Measurements from ENCODE around the gene PTPRN2.

PTPRN2 gene

DNA sequence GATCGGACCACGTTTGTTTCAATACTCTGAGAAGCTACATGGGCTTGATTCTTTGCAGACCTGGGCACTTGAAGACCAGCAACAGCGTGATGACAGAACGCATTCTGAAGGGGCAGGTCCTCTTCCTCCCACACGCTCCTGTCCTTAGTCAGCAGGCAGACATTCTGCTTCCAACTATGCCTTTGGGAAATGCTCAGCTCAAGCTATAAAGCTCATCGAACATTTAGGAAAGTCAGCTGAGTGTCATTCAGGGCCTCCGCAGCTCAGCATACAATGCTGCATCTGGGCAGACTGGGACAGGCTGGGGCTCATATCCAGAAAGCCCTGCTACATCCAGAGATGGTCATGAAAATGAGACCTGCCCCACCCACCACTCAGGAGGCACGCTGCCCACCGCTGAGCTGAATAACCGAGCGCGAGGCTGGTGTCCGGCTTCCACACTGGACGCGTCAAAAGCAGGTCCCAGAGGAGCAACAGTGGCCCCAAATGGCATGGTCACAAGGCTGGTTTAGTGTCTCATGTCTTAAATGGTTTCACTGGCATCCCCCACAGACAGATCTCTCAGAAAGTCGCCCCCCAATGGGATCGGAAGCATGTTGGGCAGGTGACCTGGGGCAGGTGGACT is 976.8 kb downstream of the PTPRN2 start:
- WGBS, 2 donors (ENCODE audit: extremely low coverage in 2 of 2, insufficient read length in 2 of 2, insufficient replicate concordance in 1 of 2) = no CpG with 5 or more reads among the region's 17 CpGs
- Histone ChIP-seq H3K23ac (ENCODE audit: low read depth, low read length, poor library complexity) (no peak overlapping the region), H2BK5ac (ENCODE audit: low read length) (no peak overlapping the region), H2BK12ac (ENCODE audit: low read length) (no peak overlapping the region), H3K9me3 (replicated peaks in 1 of 2; ENCODE audit: control insufficient read depth in 2 of 2, insufficient read depth in 1 of 2, low read depth in 1 of 2, low read length in 2 of 2) (peaks cover 4 to 5% of the 10 kb centered on the region in 2 donors), H4K8ac (ENCODE audit: low read depth, low read length) (no peak overlapping the region), H3K27ac (replicated peaks; ENCODE audit: low read length) (no peak overlapping the region), H3K27me3 (ENCODE audit: control insufficient read depth in 3 of 3, insufficient read depth in 3 of 3, low read depth in 1 of 3, low read length in 3 of 3) (no peaks in the 10 kb centered on the region), H3K4me3 (ENCODE audit: low read length in 2 of 2) (no peak overlapping the region), H3K4me1 (ENCODE audit: control insufficient read depth in 2 of 2, insufficient read depth in 1 of 2, low read depth in 1 of 2, low read length in 2 of 2) (peaks cover 0 to 1% of the 10 kb centered on the region in 2 donors), H3K4ac (ENCODE audit: low read length) (no peak overlapping the region), H3K18ac (ENCODE audit: low read length) (peak overlapping the region; percentile 35), H3K79me1 (ENCODE audit: low read depth, low read length) (peaks cover 17% of the 10 kb centered on the region), H2AK5ac (ENCODE audit: low read depth, low read length) (no peak overlapping the region), H2AFZ (ENCODE audit: low read length) (no peak overlapping the region), H3K36me3 (replicated peaks in 1 of 2; ENCODE audit: control insufficient read depth in 2 of 2, insufficient read depth in 2 of 2, low read length in 2 of 2) (peaks cover 40 to 98% of the 10 kb centered on the region in 2 donors), H4K91ac (ENCODE audit: low read depth, low read length, poor library complexity) (no peak overlapping the region), H3K14ac (ENCODE audit: low read length) (no peak overlapping the region), H3K9ac (ENCODE audit: low read depth, low read length, poor library complexity) (no peak overlapping the region), H3K4me2 (ENCODE audit: insufficient read depth, low read length, poor library complexity, severe bottlenecking) (no peak overlapping the region), H2BK15ac (ENCODE audit: low read length) (no peak overlapping the region), H2BK120ac (ENCODE audit: low read depth, low read length) (no peak overlapping the region)
- no peak for DNase-seq (ENCODE audit: low spot score)

DNA sequence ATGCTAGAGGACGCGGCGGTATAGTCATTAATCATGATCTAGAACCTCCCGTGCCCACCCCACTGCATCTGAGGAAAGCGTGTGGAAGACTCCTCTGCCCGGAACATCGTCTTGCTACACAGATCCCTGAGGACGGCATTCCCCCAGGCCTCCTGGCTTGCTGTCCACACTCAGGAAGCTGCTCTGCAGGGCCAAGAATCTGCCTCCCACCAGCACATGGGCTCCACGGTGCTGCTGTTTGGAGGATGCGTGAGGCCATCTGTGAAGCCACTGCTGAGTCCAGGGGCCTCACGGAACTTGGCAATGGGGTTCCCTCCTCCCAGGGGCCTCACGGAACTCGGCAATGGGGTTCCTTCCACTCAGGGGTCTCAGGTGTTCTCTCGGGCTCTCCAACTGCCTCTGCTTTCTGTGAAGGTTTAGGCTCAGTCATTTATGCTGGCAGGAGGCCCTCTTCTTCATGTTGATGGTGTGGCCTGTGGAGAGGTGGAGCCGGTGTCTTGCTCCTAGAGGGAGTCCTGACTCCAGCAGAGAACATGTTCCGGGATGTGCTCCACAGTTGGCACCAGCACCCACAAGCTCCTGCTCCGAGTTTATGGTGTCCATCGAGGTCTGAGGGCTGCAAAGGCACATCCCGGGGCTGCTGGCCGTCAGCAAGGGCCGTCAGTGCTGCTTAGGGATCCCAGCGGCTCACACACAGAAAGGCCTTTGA is 977.5 kb downstream of the PTPRN2 start:
- Histone ChIP-seq H3K4ac (ENCODE audit: low read length) (no peak overlapping the region), H2BK12ac (ENCODE audit: low read length) (no peak overlapping the region), H2BK15ac (ENCODE audit: low read length) (no peak overlapping the region), H3K18ac (ENCODE audit: low read length) (peak overlapping the region; percentile 44), H3K79me1 (ENCODE audit: low read depth, low read length) (peaks cover 17% of the 10 kb centered on the region), H4K8ac (ENCODE audit: low read depth, low read length) (no peak overlapping the region), H3K9me3 (replicated peaks in 1 of 2; ENCODE audit: control insufficient read depth in 2 of 2, insufficient read depth in 1 of 2, low read depth in 1 of 2, low read length in 2 of 2) (peaks cover 4 to 5% of the 10 kb centered on the region in 2 donors), H3K36me3 (replicated peaks in 1 of 2; ENCODE audit: control insufficient read depth in 2 of 2, insufficient read depth in 2 of 2, low read length in 2 of 2) (peaks cover 33 to 98% of the 10 kb centered on the region in 2 donors), H2AK5ac (ENCODE audit: low read depth, low read length) (no peak overlapping the region), H3K14ac (ENCODE audit: low read length) (no peak overlapping the region), H3K4me2 (ENCODE audit: insufficient read depth, low read length, poor library complexity, severe bottlenecking) (no peak overlapping the region), H3K4me1 (ENCODE audit: control insufficient read depth in 2 of 2, insufficient read depth in 1 of 2, low read depth in 1 of 2, low read length in 2 of 2) (peaks cover 0 to 1% of the 10 kb centered on the region in 2 donors), H4K91ac (ENCODE audit: low read depth, low read length, poor library complexity) (no peak overlapping the region), H3K4me3 (ENCODE audit: low read length in 2 of 2) (no peak overlapping the region), H3K27me3 (ENCODE audit: control insufficient read depth in 3 of 3, insufficient read depth in 3 of 3, low read depth in 1 of 3, low read length in 3 of 3) (no peaks in the 10 kb centered on the region), H2AFZ (ENCODE audit: low read length) (no peak overlapping the region), H3K23ac (ENCODE audit: low read depth, low read length, poor library complexity) (no peak overlapping the region), H2BK5ac (ENCODE audit: low read length) (no peak overlapping the region), H2BK120ac (ENCODE audit: low read depth, low read length) (no peak overlapping the region), H3K9ac (ENCODE audit: low read depth, low read length, poor library complexity) (no peak overlapping the region), H3K27ac (replicated peaks; ENCODE audit: low read length) (no peak overlapping the region)
- WGBS, 2 donors (ENCODE audit: extremely low coverage in 2 of 2, insufficient read length in 2 of 2, insufficient replicate concordance in 1 of 2) = no CpG with 5 or more reads among the region's 22 CpGs
- no peak for DNase-seq (ENCODE audit: low spot score)

DNA sequence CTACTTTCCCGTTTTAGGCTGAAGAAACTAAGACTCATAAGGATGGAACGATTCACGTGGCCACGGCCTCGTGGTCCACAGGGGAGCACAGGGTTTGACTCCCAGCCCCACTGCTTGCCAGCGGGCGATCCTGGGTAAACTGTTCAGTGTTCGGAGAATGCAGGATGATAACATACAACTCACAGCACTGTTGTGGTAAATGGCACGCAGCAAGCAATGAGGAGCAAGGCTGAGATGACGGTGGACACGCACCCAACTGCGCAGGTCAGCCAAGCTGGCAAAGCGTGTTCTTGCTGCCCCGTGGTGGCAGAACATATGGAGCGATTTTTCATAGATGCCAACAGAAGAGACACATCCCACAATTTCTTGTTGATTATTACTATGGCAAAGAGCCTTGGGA is 978.1 kb downstream of the PTPRN2 start:
- H3K14ac ChIP-seq (ENCODE audit: low read length) = no peak overlapping the region
- H3K27ac ChIP-seq (replicated peaks; ENCODE audit: low read length) = no peak overlapping the region
- no peak overlapping the region for H2AFZ ChIP-seq (ENCODE audit: low read length)
- peaks cover 27 to 98% of the 10 kb centered on the region in 2 donors for H3K36me3 ChIP-seq (replicated peaks in 1 of 2; ENCODE audit: control insufficient read depth in 2 of 2, insufficient read depth in 2 of 2, low read length in 2 of 2)
- no CpG with 5 or more reads among the region's 15 CpGs for WGBS, 2 donors (ENCODE audit: extremely low coverage in 2 of 2, insufficient read length in 2 of 2, insufficient replicate concordance in 1 of 2)
- peaks cover 4 to 5% of the 10 kb centered on the region in 2 donors for H3K9me3 ChIP-seq (replicated peaks in 1 of 2; ENCODE audit: control insufficient read depth in 2 of 2, insufficient read depth in 1 of 2, low read depth in 1 of 2, low read length in 2 of 2)
- no peak overlapping the region for H3K4me3 ChIP-seq (ENCODE audit: low read length in 2 of 2)
- H3K79me1 ChIP-seq (ENCODE audit: low read depth, low read length) = peaks cover 19% of the 10 kb centered on the region
- H2BK15ac ChIP-seq (ENCODE audit: low read length) = no peak overlapping the region
- H3K23ac ChIP-seq (ENCODE audit: low read depth, low read length, poor library complexity) = no peak overlapping the region
- H4K8ac ChIP-seq (ENCODE audit: low read depth, low read length) = no peak overlapping the region
- no peaks in the 10 kb centered on the region for H3K27me3 ChIP-seq (ENCODE audit: control insufficient read depth in 3 of 3, insufficient read depth in 3 of 3, low read depth in 1 of 3, low read length in 3 of 3)
- H2BK120ac ChIP-seq (ENCODE audit: low read depth, low read length) = no peak overlapping the region
- peaks cover 0 to 1% of the 10 kb centered on the region in 2 donors for H3K4me1 ChIP-seq (ENCODE audit: control insufficient read depth in 2 of 2, insufficient read depth in 1 of 2, low read depth in 1 of 2, low read length in 2 of 2)
- no peak overlapping the region for H2BK12ac ChIP-seq (ENCODE audit: low read length)
- H2BK5ac ChIP-seq (ENCODE audit: low read length) = no peak overlapping the region
- no peak overlapping the region for H3K4ac ChIP-seq (ENCODE audit: low read length)
- no peak overlapping the region for H3K9ac ChIP-seq (ENCODE audit: low read depth, low read length, poor library complexity)
- no peak overlapping the region for H3K4me2 ChIP-seq (ENCODE audit: insufficient read depth, low read length, poor library complexity, severe bottlenecking)
- H3K18ac ChIP-seq (ENCODE audit: low read length) = no peak overlapping the region
- no peak overlapping the region for H2AK5ac ChIP-seq (ENCODE audit: low read depth, low read length)
- no peak for DNase-seq (ENCODE audit: low spot score)
- no peak overlapping the region for H4K91ac ChIP-seq (ENCODE audit: low read depth, low read length, poor library complexity)

DNA sequence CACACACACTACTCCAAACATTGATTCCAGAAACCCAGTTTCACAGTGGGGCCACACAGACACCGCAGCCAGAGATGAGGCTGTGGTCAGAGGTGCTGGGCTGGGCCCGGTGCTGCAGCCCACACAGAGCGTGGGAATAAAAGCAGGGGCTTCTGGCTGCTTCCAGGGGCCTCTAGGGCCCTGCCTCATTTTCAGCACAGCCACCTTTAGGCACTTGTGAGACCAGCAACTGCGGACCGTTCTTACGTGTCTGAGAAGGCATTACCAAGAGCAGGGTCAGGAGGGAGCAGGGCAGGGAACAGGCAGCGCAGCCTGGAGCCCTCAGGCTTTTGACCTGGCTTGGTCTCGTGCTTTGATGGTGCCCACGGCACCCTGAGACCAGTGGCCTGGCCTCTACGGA is 980.4 kb downstream of the PTPRN2 start:
- no peak overlapping the region for H2BK15ac ChIP-seq (ENCODE audit: low read length)
- H3K4me2 ChIP-seq (ENCODE audit: insufficient read depth, low read length, poor library complexity, severe bottlenecking) = no peak overlapping the region
- H3K4me3 ChIP-seq (ENCODE audit: low read length in 2 of 2) = no peak overlapping the region
- no peak overlapping the region for H2BK5ac ChIP-seq (ENCODE audit: low read length)
- peaks cover 18% of the 10 kb centered on the region for H3K79me1 ChIP-seq (ENCODE audit: low read depth, low read length)
- peaks cover 31 to 98% of the 10 kb centered on the region in 2 donors for H3K36me3 ChIP-seq (replicated peaks in 1 of 2; ENCODE audit: control insufficient read depth in 2 of 2, insufficient read depth in 2 of 2, low read length in 2 of 2)
- peak overlapping the region; percentile 87 for H3K23ac ChIP-seq (ENCODE audit: low read depth, low read length, poor library complexity)
- peak overlapping the region; percentile 68 for H4K8ac ChIP-seq (ENCODE audit: low read depth, low read length)
- H3K4me1 ChIP-seq (ENCODE audit: control insufficient read depth in 2 of 2, insufficient read depth in 1 of 2, low read depth in 1 of 2, low read length in 2 of 2) = peaks cover 0 to 1% of the 10 kb centered on the region in 2 donors
- H3K27ac ChIP-seq (replicated peaks; ENCODE audit: low read length) = no peak overlapping the region
- H2AK5ac ChIP-seq (ENCODE audit: low read depth, low read length) = peak overlapping the region; percentile 24
- H2BK12ac ChIP-seq (ENCODE audit: low read length) = no peak overlapping the region
- no peak for DNase-seq (ENCODE audit: low spot score)
- H3K9me3 ChIP-seq (replicated peaks in 1 of 2; ENCODE audit: control insufficient read depth in 2 of 2, insufficient read depth in 1 of 2, low read depth in 1 of 2, low read length in 2 of 2) = peaks cover 0 to 1% of the 10 kb centered on the region in 2 donors
- no CpG with 5 or more reads among the region's 10 CpGs for WGBS, 2 donors (ENCODE audit: extremely low coverage in 2 of 2, insufficient read length in 2 of 2, insufficient replicate concordance in 1 of 2)
- H2BK120ac ChIP-seq (ENCODE audit: low read depth, low read length) = no peak overlapping the region
- peak overlapping the region; percentile 13 for H3K9ac ChIP-seq (ENCODE audit: low read depth, low read length, poor library complexity)
- H3K18ac ChIP-seq (ENCODE audit: low read length) = peak overlapping the region; percentile 90
- no peak overlapping the region for H2AFZ ChIP-seq (ENCODE audit: low read length)
- H3K4ac ChIP-seq (ENCODE audit: low read length) = peak overlapping the region; percentile 69
- no peak overlapping the region for H4K91ac ChIP-seq (ENCODE audit: low read depth, low read length, poor library complexity)
- peak overlapping the region; percentile 94 for H3K14ac ChIP-seq (ENCODE audit: low read length)
- H3K27me3 ChIP-seq (ENCODE audit: control insufficient read depth in 3 of 3, insufficient read depth in 3 of 3, low read depth in 1 of 3, low read length in 3 of 3) = no peaks in the 10 kb centered on the region
